Keratinocyte (primary cell): ENCODE data around the gene LAMA4.

Experiments used
- CTCF ChIP-seq, 3 experiments: IDR thresholded peaks in 1 of 3; conservative IDR thresholded peaks in 1 of 3; optimal IDR thresholded peaks in 1 of 3; 2 replicates in 2 of 3; 3 replicates in 1 of 3; pipeline versions ENCODE3 to v1.5.1; 2011; ENCODE audit warnings: low read length in 3 of 3, mild to moderate bottlenecking in 3 of 3, moderate library complexity in 2 of 3, control low read depth in 1 of 3, inconsistent platforms in 1 of 3; ENCODE audit not compliant: insufficient read depth in 2 of 3; ENCODE audit errors: extremely low read depth in 1 of 3
- EZH2 ChIP-seq: IDR thresholded peaks from one replicate; pipeline ENCODE4 v1.6.1; 2012; ENCODE audit warnings: inconsistent platforms, mild to moderate bottlenecking, low read length, moderate library complexity

GRCh38 chr6:112123982-112124381 lies 130.4 kb downstream of the LAMA4 start:
- TF ChIP-seq CTCF (optimal IDR thresholded peaks at IDR 0.05 in 1 of 3, IDR thresholded peaks at IDR 0.05 in 1 of 3, conservative IDR thresholded peaks at IDR 0.05 in 1 of 3; ENCODE audit: extremely low read depth in 1 of 3, insufficient read depth in 2 of 3, low read length in 3 of 3) (no peak), EZH2 (no peak)
